Esophagus muscularis mucosa (tissue), 4 donors: Measurements from ENCODE around the gene FGF12. TPM values are rescaled to one million over a fixed set of nuclear protein-coding genes. Genes with fewer than 3 reads are reported as not detected.
"Not testable (repeated sequence)": the region's sequence is repeated elsewhere in the genome, so short reads cannot be mapped to it uniquely, and the experiment has no call there.

Source experiments
- DNase-seq: peaks from one replicate; pipeline ENCODE4 v3.0.0-alpha.2; 2017; ENCODE audit errors: extremely low spot score
- H3K27ac ChIP-seq, 4 donors: fragments of 200-600 bp; sonication (generic); replicated peaks in 1 of 4; 1 replicate in 3 of 4; 2 replicates in 1 of 4; pipeline ENCODE4 v1.5.1; 2016 to 2019; ENCODE audit warnings: mild to moderate bottlenecking in 1 of 4
- H3K27me3 ChIP-seq, 4 donors: fragments of 200-600 bp; sonication (generic); one replicate each; pipeline versions ENCODE4 v1.5.1 to v1.6.0; 2016 to 2019
- H3K36me3 ChIP-seq, 4 donors: fragments of 200-600 bp; sonication (generic); one replicate each; pipeline ENCODE4 v1.5.1; 2016 to 2019
- H3K4me1 ChIP-seq, 4 donors: fragments of 200-600 bp; sonication (generic); one replicate each; pipeline ENCODE4 v1.5.1; 2016 to 2019
- H3K4me3 ChIP-seq, 4 donors: fragments of 200-600 bp; sonication (generic); 1 replicate in 2 of 4; 2 replicates in 2 of 4; pipeline ENCODE4 v1.5.1; 2016 to 2019; ENCODE audit warnings: mild to moderate bottlenecking in 4 of 4, moderate library complexity in 1 of 4
- H3K9me3 ChIP-seq, 4 donors: fragments of 200-600 bp; sonication (generic); 1 replicate in 3 of 4; 2 replicates in 1 of 4; pipeline ENCODE4 v1.5.1; 2016 to 2019
- CTCF ChIP-seq, 3 experiments: fragments of 200-600 bp in 2 of 3; fragments of 450-650 bp in 1 of 3; sonication (generic) in 2 of 3; IDR thresholded peaks; one replicate each; pipeline ENCODE4 v1.5.1; 2017 to 2019; ENCODE audit warnings: antibody characterized with exemption in 3 of 3, mild to moderate bottlenecking in 2 of 3, moderate library complexity in 1 of 3
- EP300 ChIP-seq: sonication (generic); formaldehyde crosslinking; IDR thresholded peaks from one replicate; pipeline ENCODE4 v1.6.1; 2017; ENCODE audit warnings: antibody characterized with exemption
- POLR2A ChIP-seq: fragments of 450-650 bp; IDR thresholded peaks from one replicate; pipeline ENCODE4 v1.6.1; 2017; ENCODE audit warnings: antibody characterized with exemption, moderate library complexity, mild to moderate bottlenecking, low read depth
- POLR2AphosphoS5 ChIP-seq, 2 donors: sonication (generic); formaldehyde crosslinking; IDR thresholded peaks; one replicate each; pipeline ENCODE4 v1.6.1; 2017; ENCODE audit warnings: antibody characterized with exemption in 2 of 2
- WGBS: methylation state at CpG from one replicate; pipeline ENCODE4 v1.1.5; 2018; 5-methylcytosine and 5-hydroxymethylcytosine counted together
- intact Hi-C: fragments of 100-400 bp; cut with DNase I; formaldehyde crosslinking; loops from one replicate; pipeline ENCODE4 v1.15.1; 2023
- total RNA-seq, 4 donors: library from RNA; depleted of rRNA; stranded (reverse); fragments of >200 nt; gene quantifications; one replicate each; pipeline versions ENCODE4 v1.1.0 to v1.2.1, GENCODE V29; 2016

The FGF12 gene
- total RNA-seq, 4 donors from 2014 or later: 4.6 to 19.5 (median 10.2) TPM

- H3K9me3 ChIP-seq: no peaks in the 10 kb centered on the region
- DNase-seq: no peak
- TF ChIP-seq POLR2A (no peak), EP300 (no peak), POLR2AphosphoS5 (IDR thresholded peaks at IDR 0.05) (no peak), CTCF (IDR thresholded peaks at IDR 0.05) (no peak)
- intact Hi-C loops: no loop called here
- H3K27me3 ChIP-seq: no peaks in the 10 kb centered on the region
- H3K4me1 ChIP-seq: no peaks in the 10 kb centered on the region
- H3K4me3 ChIP-seq: no peak overlapping the region
- no peaks in the 10 kb centered on the region for H3K36me3 ChIP-seq
- WGBS: 57% methylated on average over 5 of the region's 5 CpGs
- no peak overlapping the region for H3K27ac ChIP-seq
Observed at GRCh38 chr3:192750201-192750600, 22.9 kb upstream of the FGF12 start.

- no peak for DNase-seq
- intact Hi-C loops: no loop called here
- Histone ChIP-seq H3K27ac (no peak overlapping the region), H3K36me3 (no peaks in the 10 kb centered on the region), H3K4me3 (no peak overlapping the region), H3K4me1 (no peaks in the 10 kb centered on the region), H3K27me3 (no peaks in the 10 kb centered on the region), H3K9me3 (no peaks in the 10 kb centered on the region)
- WGBS: 52% methylated on average over 3 of the region's 3 CpGs
- TF ChIP-seq CTCF (IDR thresholded peaks at IDR 0.05): no peak
- TF ChIP-seq POLR2A: no peak
- TF ChIP-seq EP300: no peak
- TF ChIP-seq POLR2AphosphoS5 (IDR thresholded peaks at IDR 0.05): no peak
Observed at GRCh38 chr3:192747746-192748145, 20.4 kb upstream of the FGF12 start.

GRCh38 chr3:192747145-192747544 is 19.8 kb upstream of the FGF12 start:
- no peak overlapping the region for H3K27ac ChIP-seq
- no peak overlapping the region for H3K4me3 ChIP-seq
- no peaks in the 10 kb centered on the region for H3K36me3 ChIP-seq
- TF ChIP-seq POLR2AphosphoS5 (IDR thresholded peaks at IDR 0.05): no peak
- no peak for TF ChIP-seq POLR2A
- TF ChIP-seq CTCF (IDR thresholded peaks at IDR 0.05): no peak
- TF ChIP-seq EP300: no peak
- intact Hi-C loops: no loop called here
- H3K9me3 ChIP-seq: no peaks in the 10 kb centered on the region
- no peaks in the 10 kb centered on the region for H3K4me1 ChIP-seq
- no peaks in the 10 kb centered on the region for H3K27me3 ChIP-seq
- DNase-seq: no peak
- WGBS: 75% methylated on average over 1 of the region's 1 CpG

GRCh38 chr3:192745150-192745549 is 17.8 kb upstream of the FGF12 start:
- Histone ChIP-seq H3K9me3 (no peaks in the 10 kb centered on the region), H3K36me3 (no peaks in the 10 kb centered on the region), H3K4me3 (no peak overlapping the region), H3K4me1 (no peaks in the 10 kb centered on the region), H3K27ac (no peak overlapping the region), H3K27me3 (no peaks in the 10 kb centered on the region)
- intact Hi-C loops: no loop called here
- WGBS: 89% methylated on average over 2 of the region's 7 CpGs
- no peak for TF ChIP-seq POLR2AphosphoS5 (IDR thresholded peaks at IDR 0.05)
- TF ChIP-seq CTCF (IDR thresholded peaks at IDR 0.05): no peak
- no peak for TF ChIP-seq EP300
- TF ChIP-seq POLR2A: no peak
- no peak for DNase-seq

GRCh38 chr3:192744604-192745003 is 17.3 kb upstream of the FGF12 start:
- H3K4me1 ChIP-seq, H3K27ac ChIP-seq, H3K36me3 ChIP-seq, intact Hi-C loops, H3K4me3 ChIP-seq, H3K27me3 ChIP-seq, DNase-seq, H3K9me3 ChIP-seq: not testable (repeated sequence)
- 0% methylated on average over 1 of the region's 19 CpGs for WGBS
